ENCODE data around the gene ZNF835. TPM values are rescaled to one million over a fixed set of nuclear protein-coding genes. Genes with fewer than 3 reads are reported as not detected.

ZNF835 gene
- polyA plus RNA-seq, 1 of the 3 experiments (the other 2 are of a cell fraction): not detected

DNA sequence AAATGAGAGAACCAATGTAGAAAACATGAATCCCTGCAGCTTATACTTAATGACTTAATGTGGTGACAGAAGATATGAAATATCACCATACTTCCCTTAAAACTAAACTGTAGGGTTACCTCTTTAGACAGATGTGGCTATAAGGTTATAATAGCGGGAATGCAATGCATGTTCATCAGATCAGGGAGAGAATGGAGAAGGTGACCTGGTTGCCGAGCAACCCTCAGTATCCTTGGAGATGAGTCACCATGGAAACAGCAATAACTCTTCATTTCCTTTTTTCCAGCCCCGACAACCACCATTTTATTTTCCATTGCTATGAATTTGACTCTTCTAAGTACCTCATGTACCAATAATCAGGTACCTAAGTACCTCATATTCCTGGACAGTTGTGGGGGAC lies 28.0 kb upstream of the ZNF835 start:
- TF ChIP-seq POLR2AphosphoS5 (IDR thresholded peaks at IDR 0.05; ENCODE audit: low read depth, low read length) (no peak), FOXM1 (IDR thresholded peaks at IDR 0.05; ENCODE audit: low read depth) (no peak), NFIC (IDR thresholded peaks at IDR 0.05; ENCODE audit: borderline replicate concordance) (no peak), MEF2A (IDR thresholded peaks at IDR 0.05; ENCODE audit: borderline replicate concordance, low read depth) (no peak), TAF1 (IDR thresholded peaks at IDR 0.05; ENCODE audit: borderline replicate concordance, low read depth, low read length) (no peak), NRF1 (IDR thresholded peaks at IDR 0.05; ENCODE audit: low read depth, low read length) (no peak), SMC3 (IDR thresholded peaks at IDR 0.05; ENCODE audit: low read depth, low read length) (no peak), RCOR1 (IDR thresholded peaks at IDR 0.05; ENCODE audit: low read length) (no peak), MXI1 (IDR thresholded peaks at IDR 0.05; ENCODE audit: low read depth, low read length) (no peak)
- no peaks in the 10 kb centered on the region for H3K4me1 ChIP-seq (ENCODE audit: control insufficient read depth in 1 of 2, insufficient read depth in 2 of 2, low read depth in 1 of 2, low read length in 1 of 2)
- 7% methylated on average over 3 of the region's 3 CpGs for WGBS (ENCODE audit: low lambda C conversion rate)
- POLR2A ChIA-PET: no interaction called here
- CTCF ChIA-PET: no interaction called here
- no peak overlapping the region for H3K9ac ChIP-seq
- no peaks in the 10 kb centered on the region for H3K79me2 ChIP-seq (ENCODE audit: insufficient read depth)
- H3K4me2 ChIP-seq: no peak overlapping the region
- peaks cover 9% of the 10 kb centered on the region; the same call in 1 of the 2 replicates for H3K9me3 ChIP-seq
- no peaks in the 10 kb centered on the region for H4K20me1 ChIP-seq (ENCODE audit: insufficient read depth)
- H3K27ac ChIP-seq (ENCODE audit: low read depth in 2 of 2, low read length in 1 of 2): no peak overlapping the region
- DNase-seq: no peak
- H3K27me3 ChIP-seq (ENCODE audit: insufficient read depth): no peaks in the 10 kb centered on the region
- H3F3A ChIP-seq (replicated peaks; ENCODE audit: insufficient read depth): no peaks in the 10 kb centered on the region
- H3K36me3 ChIP-seq (replicated peaks in 1 of 2; ENCODE audit: control insufficient read depth in 1 of 2, insufficient read depth in 2 of 2, low read length in 1 of 2): no peaks in the 10 kb centered on the region
- no peak overlapping the region for H2AFZ ChIP-seq (ENCODE audit: low read depth)
- no peak overlapping the region for H3K4me3 ChIP-seq (ENCODE audit: low read depth in 2 of 2, low read length in 1 of 2)
- H3K9me2 ChIP-seq: no peaks in the 10 kb centered on the region

DNA sequence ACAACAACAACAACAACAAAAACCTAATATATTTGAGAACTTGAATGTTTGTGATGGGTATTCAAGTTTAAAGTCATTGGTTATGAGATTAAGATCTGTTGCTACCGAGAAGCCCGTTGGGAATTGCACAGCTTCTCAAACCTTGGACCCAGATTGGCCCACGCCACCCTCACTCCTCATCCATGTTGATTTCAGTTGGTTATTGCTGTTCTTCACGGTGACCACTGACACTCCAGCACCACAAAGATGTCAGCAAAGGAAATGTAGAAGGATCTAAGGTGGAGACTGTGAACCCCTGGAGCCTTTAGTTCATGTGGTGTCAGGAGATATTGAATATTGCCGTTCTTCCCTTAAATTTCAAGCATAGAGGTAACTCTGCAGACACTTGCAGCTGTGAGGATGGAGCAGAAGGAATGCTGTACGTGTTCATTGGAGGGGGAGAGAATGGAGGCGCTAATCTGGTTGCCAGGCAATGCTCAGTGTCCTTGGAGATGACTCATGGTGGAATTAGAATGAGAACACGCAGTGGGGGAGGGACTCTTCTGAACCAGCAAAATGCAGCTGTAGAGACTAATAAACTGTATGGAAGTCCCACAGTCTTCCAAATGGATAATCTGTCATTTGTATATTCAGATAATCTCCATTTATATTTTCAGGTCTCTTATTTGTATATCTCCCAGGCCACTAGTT lies 20.8 kb upstream of the ZNF835 start:
- no peak overlapping the region for H3K4me3 ChIP-seq (ENCODE audit: low read depth in 2 of 2, low read length in 1 of 2)
- TF ChIP-seq EZH2phosphoT487 (IDR thresholded peaks at IDR 0.05; ENCODE audit: borderline replicate concordance, low read depth): no peak
- TF ChIP-seq, protein P1, sequence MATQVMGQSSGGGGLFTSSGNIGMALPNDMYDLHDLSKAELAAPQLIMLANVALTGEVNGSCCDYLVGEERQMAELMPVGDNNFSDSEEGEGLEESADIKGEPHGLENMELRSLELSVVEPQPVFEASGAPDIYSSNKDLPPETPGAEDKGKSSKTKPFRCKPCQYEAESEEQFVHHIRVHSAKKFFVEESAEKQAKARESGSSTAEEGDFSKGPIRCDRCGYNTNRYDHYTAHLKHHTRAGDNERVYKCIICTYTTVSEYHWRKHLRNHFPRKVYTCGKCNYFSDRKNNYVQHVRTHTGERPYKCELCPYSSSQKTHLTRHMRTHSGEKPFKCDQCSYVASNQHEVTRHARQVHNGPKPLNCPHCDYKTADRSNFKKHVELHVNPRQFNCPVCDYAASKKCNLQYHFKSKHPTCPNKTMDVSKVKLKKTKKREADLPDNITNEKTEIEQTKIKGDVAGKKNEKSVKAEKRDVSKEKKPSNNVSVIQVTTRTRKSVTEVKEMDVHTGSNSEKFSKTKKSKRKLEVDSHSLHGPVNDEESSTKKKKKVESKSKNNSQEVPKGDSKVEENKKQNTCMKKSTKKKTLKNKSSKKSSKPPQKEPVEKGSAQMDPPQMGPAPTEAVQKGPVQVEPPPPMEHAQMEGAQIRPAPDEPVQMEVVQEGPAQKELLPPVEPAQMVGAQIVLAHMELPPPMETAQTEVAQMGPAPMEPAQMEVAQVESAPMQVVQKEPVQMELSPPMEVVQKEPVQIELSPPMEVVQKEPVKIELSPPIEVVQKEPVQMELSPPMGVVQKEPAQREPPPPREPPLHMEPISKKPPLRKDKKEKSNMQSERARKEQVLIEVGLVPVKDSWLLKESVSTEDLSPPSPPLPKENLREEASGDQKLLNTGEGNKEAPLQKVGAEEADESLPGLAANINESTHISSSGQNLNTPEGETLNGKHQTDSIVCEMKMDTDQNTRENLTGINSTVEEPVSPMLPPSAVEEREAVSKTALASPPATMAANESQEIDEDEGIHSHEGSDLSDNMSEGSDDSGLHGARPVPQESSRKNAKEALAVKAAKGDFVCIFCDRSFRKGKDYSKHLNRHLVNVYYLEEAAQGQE (IDR thresholded peaks at IDR 0.05; ENCODE audit: low read depth, low read length): no peak
- no peak for TF ChIP-seq EP300 (IDR thresholded peaks at IDR 0.05; ENCODE audit: borderline replicate concordance in 1 of 2, low read depth in 1 of 2, low read length in 1 of 2)
- TF ChIP-seq FOXJ3 (CRISPR knock-in tag; IDR thresholded peaks at IDR 0.05): no peak
- TF ChIP-seq TAF1 (IDR thresholded peaks at IDR 0.05; ENCODE audit: borderline replicate concordance, low read depth, low read length): no peak
- no peak for TF ChIP-seq RXRA (IDR thresholded peaks at IDR 0.05; ENCODE audit: borderline replicate concordance, low read depth)
- no peak for TF ChIP-seq FOSL2 (IDR thresholded peaks at IDR 0.05; ENCODE audit: borderline replicate concordance, low read depth)
- TF ChIP-seq NFIC (IDR thresholded peaks at IDR 0.05; ENCODE audit: borderline replicate concordance): no peak
- no peak for TF ChIP-seq NRF1 (IDR thresholded peaks at IDR 0.05; ENCODE audit: low read depth, low read length)
- H3K4me1 ChIP-seq (ENCODE audit: control insufficient read depth in 1 of 2, insufficient read depth in 2 of 2, low read depth in 1 of 2, low read length in 1 of 2): no peaks in the 10 kb centered on the region
- H3K9me2 ChIP-seq: no peaks in the 10 kb centered on the region
- no peak overlapping the region for H2AFZ ChIP-seq (ENCODE audit: low read depth)
- 15% methylated on average over 8 of the region's 8 CpGs for WGBS (ENCODE audit: low lambda C conversion rate)
- ChIA-PET CTCF (interaction anchor here (0.7 kb wide), 1 partner anchor 617 kb away, joined by 3 read pairs; no protein-coding TSS in a partner anchor), POLR2A (no interaction called here)
- no peak overlapping the region for H3K27ac ChIP-seq (ENCODE audit: low read depth in 2 of 2, low read length in 1 of 2)
- no peak overlapping the region for H3K9ac ChIP-seq
- no peaks in the 10 kb centered on the region; the same call in 1 of the 2 replicates for H3K9me3 ChIP-seq
- no peak overlapping the region for H3K4me2 ChIP-seq
- no peaks in the 10 kb centered on the region for H3K36me3 ChIP-seq (replicated peaks in 1 of 2; ENCODE audit: control insufficient read depth in 1 of 2, insufficient read depth in 2 of 2, low read length in 1 of 2)
- H3F3A ChIP-seq (replicated peaks; ENCODE audit: insufficient read depth): no peaks in the 10 kb centered on the region
- H3K79me2 ChIP-seq (ENCODE audit: insufficient read depth): no peaks in the 10 kb centered on the region
- DNase-seq: no peak
- H3K27me3 ChIP-seq (ENCODE audit: insufficient read depth): no peaks in the 10 kb centered on the region
- no peaks in the 10 kb centered on the region for H4K20me1 ChIP-seq (ENCODE audit: insufficient read depth)

Measured in SK-N-SH (cell line).